Suppressor macrophage treated with lipopolysaccharide for 1 hour (primary cell): ENCODE measurements around the gene CIZ1.

Experiments used
- DNase-seq, 3 donors: peaks; one replicate each; pipeline ENCODE4 v3.0.0-alpha.2; 2020 to 2022

CIZ1 gene

GRCh38 chr9:128121924-128122808, 69.2 kb downstream of the CIZ1 start:
- DNase-seq, result peak in 1 of 3 donors; percentile 17

- no peak for DNase-seq
These were observed 69.9 kb downstream of the CIZ1 start for GRCh38 chr9:128121466-128121810.

- no peak for DNase-seq
These were observed 70.5 kb downstream of the CIZ1 start for GRCh38 chr9:128120741-128121465.

GRCh38 chr9:128120061-128120740, 71.2 kb downstream of the CIZ1 start:
- no peak for DNase-seq

- DNase-seq, result no peak
These were observed 72.3 kb downstream of the CIZ1 start for GRCh38 chr9:128118971-128119665.

GRCh38 chr9:128118472-128118857, 72.9 kb downstream of the CIZ1 start:
- no peak for DNase-seq

- peak; percentile 96 to 97 (median 97) for DNase-seq
These were observed 73.5 kb downstream of the CIZ1 start for GRCh38 chr9:128117613-128118471.

GRCh38 chr9:128116104-128117083, 75.0 kb downstream of the CIZ1 start:
- peak in 1 of 3 donors; percentile 23 for DNase-seq
